Small intestine (tissue), 7 donors: ENCODE data around the gene CAGE1. TPM values are rescaled to one million over a fixed set of nuclear protein-coding genes. Genes with fewer than 3 reads are reported as not detected.
A peak's percentile ranks its signal among the peaks of the same experiment; 100 is the strongest.

ENCODE experiments used
- DNase-seq, 2 donors: peaks; one replicate each; pipeline versions ENCODE4 v3.0.0 to v3.0.0-alpha.2; 2013
- FAIRE-seq: peaks from 2 replicates; lab custom pipeline; 2012; peaks lifted over from hg19 to GRCh38; lab: Jason Lieb, UNC
- H3K27ac ChIP-seq, 3 donors: one replicate each; pipeline ENCODE4 v1.5.1; 2013; ENCODE audit warnings: low read length in 2 of 3, mild to moderate bottlenecking in 2 of 3, control low read depth in 1 of 3, inconsistent platforms in 1 of 3, low read depth in 1 of 3, moderate library complexity in 1 of 3
- H3K27me3 ChIP-seq, 3 donors: one replicate each; pipeline ENCODE4 v1.6.1; 2013; ENCODE audit warnings: low read length in 3 of 3, inconsistent platforms in 1 of 3; ENCODE audit not compliant: control insufficient read depth in 3 of 3, insufficient read depth in 3 of 3
- H3K36me3 ChIP-seq, 3 donors: one replicate each; pipeline ENCODE4 v1.6.1; 2013; ENCODE audit warnings: low read length in 3 of 3, inconsistent platforms in 1 of 3, low read depth in 1 of 3, mild to moderate bottlenecking in 1 of 3, moderate library complexity in 1 of 3; ENCODE audit not compliant: control insufficient read depth in 3 of 3, insufficient read depth in 2 of 3
- H3K4me1 ChIP-seq, 3 donors: one replicate each; pipeline ENCODE4 v1.6.1; 2013; ENCODE audit warnings: low read length in 2 of 3, inconsistent platforms in 1 of 3, low read depth in 1 of 3, mild to moderate bottlenecking in 1 of 3, moderate library complexity in 1 of 3; ENCODE audit not compliant: control insufficient read depth in 3 of 3, insufficient read depth in 2 of 3
- H3K4me3 ChIP-seq, 3 donors: one replicate each; pipeline ENCODE4 v1.5.1; 2013; ENCODE audit warnings: low read length in 3 of 3, control low read depth in 1 of 3, inconsistent platforms in 1 of 3, low read depth in 1 of 3, mild to moderate bottlenecking in 1 of 3, moderate library complexity in 1 of 3
- H3K9me3 ChIP-seq, 2 donors: one replicate each; pipeline ENCODE4 v1.6.1; 2013; ENCODE audit warnings: low read depth in 1 of 2, low read length in 1 of 2; ENCODE audit not compliant: control insufficient read depth in 2 of 2, insufficient read depth in 1 of 2
- WGBS, 3 donors: extraction: QIAGEN DNeasy Blood & Tissue Kit; methylation state at CpG; one replicate each; pipeline ENCODE4 v1.1.7; 2013; 5-methylcytosine and 5-hydroxymethylcytosine counted together
- polyA plus RNA-seq, 4 donors: library from polyadenylated mRNA; stranded (reverse) in 3 of 4; unstranded in 1 of 4; fragments of 200-250 nt in 3 of 4; fragments of 120-200 nt in 1 of 4; gene quantifications; one replicate each; pipeline versions ENCODE4 v1.2.1 to v1.2.3, GENCODE V29; 2013
- donor health status: healthy with polysubstance abuse.
- donor health status: control.
- donor health status: control.
- donor health status: Bipolar disorder and iron deficiency.
- donor health status: healthy.

CAGE1 gene
- polyA plus RNA-seq, 4 donors, result 0.01 TPM; not detected in 3

GRCh38 chr6:7402716-7403115, 13.2 kb upstream of the CAGE1 start:
- WGBS, 3 donors, result 87 to 93% (median 89%) methylated on average over 1 of the region's 1 CpG
- peaks cover 6 to 32% (median 24%) of the 10 kb centered on the region in 3 donors for H3K36me3 ChIP-seq
- no peak for FAIRE-seq

DNA sequence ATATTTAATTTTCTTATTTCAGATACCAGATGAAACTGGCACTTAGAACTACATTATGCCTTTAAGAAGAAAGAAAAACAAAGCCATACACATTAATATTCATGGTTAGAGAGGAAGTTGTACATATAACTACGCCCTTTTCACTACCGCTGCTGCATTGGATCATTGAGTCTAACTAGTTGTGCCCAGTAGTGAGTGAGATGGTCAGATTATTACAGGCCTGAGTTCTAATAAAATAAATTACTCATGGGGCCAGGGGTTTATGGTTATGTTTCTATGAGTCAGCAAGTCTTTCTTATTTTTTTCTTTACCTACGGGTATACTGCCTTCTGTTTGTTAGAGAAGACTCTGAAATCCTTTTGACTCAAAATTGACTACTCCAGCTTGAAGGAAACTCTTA, 11.5 kb upstream of the CAGE1 start:
- no peak for DNase-seq
- Histone ChIP-seq H3K27ac (no peak overlapping the region), H3K4me3 (no peak overlapping the region), H3K36me3 (peaks cover 0 to 28% (median 14%) of the 10 kb centered on the region in 3 donors), H3K27me3 (no peaks in the 10 kb centered on the region), H3K4me1 (no peaks in the 10 kb centered on the region), H3K9me3 (no peaks in the 10 kb centered on the region)
- 78 to 81% (median 80%) methylated on average over 3 of the region's 3 CpGs for WGBS, 3 donors
- FAIRE-seq, result no peak

More at GRCh38 chr6:7402716-7403115, 13.2 kb upstream of the CAGE1 start:
- DNase-seq, result no peak
- Histone ChIP-seq H3K4me3 (no peak overlapping the region), H3K27ac (no peak overlapping the region), H3K27me3 (no peaks in the 10 kb centered on the region), H3K4me1 (no peaks in the 10 kb centered on the region), H3K9me3 (no peaks in the 10 kb centered on the region)

- FAIRE-seq (no peak), DNase-seq (peak; percentile 37 to 46)
- H3K27me3 ChIP-seq, result no peaks in the 10 kb centered on the region
- 50 to 68% (median 62%) methylated on average over 6 of the region's 6 CpGs for WGBS, 3 donors
- peaks cover 6 to 19% (median 13%) of the 10 kb centered on the region in 3 donors for H3K4me1 ChIP-seq
- no peaks in the 10 kb centered on the region for H3K9me3 ChIP-seq
- no peak overlapping the region for H3K27ac ChIP-seq
- peaks cover 0 to 15% (median 6%) of the 10 kb centered on the region in 3 donors for H3K36me3 ChIP-seq
- H3K4me3 ChIP-seq, result no peak overlapping the region
Observed at GRCh38 chr6:7392402-7392801, 2.9 kb upstream of the CAGE1 start.

DNA sequence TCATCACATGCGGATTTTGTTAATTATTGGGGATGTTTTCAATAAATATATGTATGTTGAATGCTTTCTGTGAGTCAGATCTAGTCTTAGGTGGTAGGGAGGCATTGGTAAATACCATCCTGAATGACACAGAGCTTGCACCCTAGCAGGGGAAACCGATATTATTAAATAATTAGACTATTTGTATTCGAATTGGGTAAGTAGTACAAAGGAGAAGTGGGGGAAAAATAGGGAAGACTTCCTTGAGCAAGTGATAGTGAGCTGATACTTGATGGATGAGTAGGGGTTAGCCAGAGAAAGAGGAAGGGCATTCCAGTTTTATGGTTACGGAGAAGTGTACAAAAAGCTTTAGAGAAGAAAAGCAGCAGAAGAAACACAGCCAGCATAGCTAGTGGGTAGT, 1.6 kb upstream of the CAGE1 start:
- Histone ChIP-seq H3K27ac (no peak overlapping the region), H3K4me3 (no peak overlapping the region), H3K27me3 (no peaks in the 10 kb centered on the region), H3K9me3 (no peaks in the 10 kb centered on the region), H3K4me1 (peaks cover 6 to 19% (median 13%) of the 10 kb centered on the region in 3 donors), H3K36me3 (peaks cover 0 to 11% (median 6%) of the 10 kb centered on the region in 3 donors)
- FAIRE-seq (no peak), DNase-seq (no peak)
- 71 to 78% (median 78%) methylated on average over 4 of the region's 4 CpGs for WGBS, 3 donors

- H3K36me3 ChIP-seq, result peaks cover 0 to 6% (median 3%) of the 10 kb centered on the region in 3 donors
- no peaks in the 10 kb centered on the region for H3K9me3 ChIP-seq
- H3K4me3 ChIP-seq, result peak overlapping the region; percentile 79 to 82 (median 80)
- peaks cover 6 to 19% (median 13%) of the 10 kb centered on the region in 3 donors for H3K4me1 ChIP-seq
- DNase-seq (peak in 1 of 2 donors; percentile 58), FAIRE-seq (no peak)
- H3K27ac ChIP-seq, result peak overlapping the region; percentile 91 to 100 (median 96)
- 1 to 2% (median 2%) methylated on average over 14 of the region's 14 CpGs for WGBS, 3 donors
- H3K27me3 ChIP-seq, result no peaks in the 10 kb centered on the region
Observed at GRCh38 chr6:7390226-7390878, 810 bp upstream of the CAGE1 start.

DNA sequence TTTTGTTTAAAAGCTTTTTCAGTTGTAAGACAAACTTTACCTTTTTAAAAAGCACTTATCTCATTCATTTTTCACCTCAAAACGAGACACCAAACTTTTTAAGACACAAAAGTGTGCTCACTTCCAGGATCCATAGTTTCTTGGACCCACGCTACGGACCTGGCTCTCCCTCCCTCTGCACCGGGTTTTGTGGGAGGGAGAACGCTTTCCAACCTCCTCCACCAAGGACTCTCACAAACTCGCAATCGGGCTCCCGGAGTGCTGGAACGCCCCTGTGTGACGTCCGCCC, 436 bp downstream of the CAGE1 start:
- FAIRE-seq, result no peak
- H3K4me1 ChIP-seq, result peaks cover 6 to 19% (median 13%) of the 10 kb centered on the region in 3 donors
- H3K9me3 ChIP-seq, result no peaks in the 10 kb centered on the region
- no peaks in the 10 kb centered on the region for H3K36me3 ChIP-seq
- WGBS, 3 donors, result 0% methylated on average over 11 of the region's 11 CpGs
- DNase-seq, result no peak
- H3K4me3 ChIP-seq, result peak overlapping the region; percentile 79 to 82 (median 80)
- no peaks in the 10 kb centered on the region for H3K27me3 ChIP-seq
- H3K27ac ChIP-seq, result peak overlapping the region; percentile 91 to 100 (median 96)

GRCh38 chr6:7381092-7381491, 8.4 kb downstream of the CAGE1 start:
- Histone ChIP-seq H3K27ac (no peak overlapping the region), H3K4me1 (no peaks in the 10 kb centered on the region), H3K9me3 (no peaks in the 10 kb centered on the region), H3K36me3 (no peaks in the 10 kb centered on the region), H3K4me3 (no peak overlapping the region), H3K27me3 (no peaks in the 10 kb centered on the region)
- DNase-seq (no peak), FAIRE-seq (no peak)
- whole genome bisulfite sequencing, 3 donors, result 57 to 87% (median 63%) methylated on average over 1 of the region's 1 CpG

DNA sequence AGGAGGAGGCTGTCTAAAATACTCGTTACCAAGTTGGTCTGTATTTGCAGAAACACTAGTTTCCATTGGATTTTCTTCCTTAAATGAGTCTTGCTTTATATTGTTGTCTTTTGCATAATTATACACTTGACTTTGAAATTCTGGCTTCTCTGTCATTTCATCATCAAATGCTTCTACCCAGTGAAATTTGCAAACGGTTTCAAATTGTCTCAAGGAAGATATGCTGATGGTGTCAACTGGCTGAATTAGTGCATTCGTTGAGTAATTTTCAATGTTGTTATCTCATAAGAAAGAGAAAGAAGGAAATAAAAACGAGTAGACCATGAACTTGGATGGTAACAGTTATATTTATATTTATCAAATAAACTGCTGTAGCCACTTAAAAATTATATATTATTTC, 10.8 kb downstream of the CAGE1 start:
- Histone ChIP-seq H3K4me3 (no peak overlapping the region), H3K9me3 (no peaks in the 10 kb centered on the region), H3K4me1 (no peaks in the 10 kb centered on the region), H3K27me3 (no peaks in the 10 kb centered on the region), H3K36me3 (no peaks in the 10 kb centered on the region), H3K27ac (no peak overlapping the region)
- FAIRE-seq (no peak), DNase-seq (no peak)
- WGBS, 3 donors, result 48 to 58% (median 49%) methylated on average over 4 of the region's 4 CpGs

GRCh38 chr6:7377961-7378360, 11.6 kb downstream of the CAGE1 start:
- Histone ChIP-seq H3K27me3 (no peaks in the 10 kb centered on the region), H3K9me3 (no peaks in the 10 kb centered on the region), H3K4me1 (no peaks in the 10 kb centered on the region), H3K27ac (no peak overlapping the region), H3K4me3 (no peak overlapping the region), H3K36me3 (no peaks in the 10 kb centered on the region)
- no peak for DNase-seq
- no peak for FAIRE-seq
- WGBS, 3 donors, result 93 to 98% (median 95%) methylated on average over 1 of the region's 1 CpG
